ENCODE data around the gene MRPS22.
A peak's percentile ranks its signal among the peaks of the same experiment; 100 is the strongest.
"Not testable (repeated sequence)": the region's sequence is repeated elsewhere in the genome, so short reads cannot be mapped to it uniquely, and the experiment has no call there.

The MRPS22 gene

DNA sequence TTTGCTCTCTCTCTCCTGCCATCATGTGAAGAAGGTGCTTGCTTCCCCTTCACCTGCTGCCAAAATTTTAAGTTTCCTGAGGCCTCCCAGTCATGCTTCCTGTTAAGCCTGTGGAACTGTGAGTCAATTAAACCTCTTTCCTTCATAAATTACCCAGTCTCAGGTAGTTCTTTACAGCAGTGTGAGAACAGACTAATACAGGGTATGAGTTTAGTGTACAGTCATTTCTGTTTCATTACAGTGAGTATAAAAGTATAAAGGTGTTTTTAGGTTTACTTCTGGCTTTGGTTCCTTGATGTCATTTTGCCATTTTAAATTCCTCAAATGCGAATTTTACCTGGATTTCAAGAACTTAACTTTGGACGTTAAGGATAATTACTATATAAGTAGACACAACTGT is 38.5 kb downstream of the MRPS22 start:
- DNase-seq; H3K4me1 ChIP-seq (ENCODE audit: control insufficient read depth, insufficient read depth, low read length, poor library complexity, severe bottlenecking); H3K27ac ChIP-seq (ENCODE audit: insufficient read depth, low read length, poor library complexity, severe bottlenecking); H3K27me3 ChIP-seq (replicated peaks; ENCODE audit: control insufficient read depth, insufficient read depth, low read length, poor library complexity, severe bottlenecking); H3K9me3 ChIP-seq (ENCODE audit: control insufficient read depth, low read length); H3K4me3 ChIP-seq (ENCODE audit: insufficient read depth, low read depth, low read length, poor library complexity, severe bottlenecking): not testable (repeated sequence)
- peaks cover 33% of the 10 kb centered on the region for H3K36me3 ChIP-seq (ENCODE audit: control insufficient read depth, insufficient read depth, low read length)

DNA sequence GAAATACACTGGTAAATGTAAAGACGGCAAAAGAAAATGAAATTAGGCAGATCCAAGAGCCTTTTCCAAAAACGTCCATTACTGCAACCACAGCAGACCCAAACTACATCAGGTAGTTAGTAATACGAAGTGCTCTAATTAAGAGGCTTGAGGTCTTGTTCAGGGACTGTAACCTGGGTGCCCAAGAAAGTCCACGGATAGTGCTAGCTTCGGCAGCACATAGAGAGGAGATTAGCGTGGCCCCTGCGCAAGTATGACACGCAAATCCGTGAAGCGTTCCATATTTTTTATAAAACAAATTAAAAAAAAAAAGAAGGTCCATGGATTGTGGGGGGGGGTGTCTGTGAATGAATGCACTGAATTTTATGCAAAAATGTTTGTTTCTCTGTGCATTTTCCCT is 44.3 kb downstream of the MRPS22 start:
- Histone ChIP-seq H3K4me1 (ENCODE audit: control insufficient read depth, insufficient read depth, low read length, poor library complexity, severe bottlenecking) (peaks cover 15% of the 10 kb centered on the region), H3K36me3 (ENCODE audit: control insufficient read depth, insufficient read depth, low read length) (peaks cover 3% of the 10 kb centered on the region), H3K27me3 (replicated peaks; ENCODE audit: control insufficient read depth, insufficient read depth, low read length, poor library complexity, severe bottlenecking) (no peaks in the 10 kb centered on the region), H3K4me3 (ENCODE audit: insufficient read depth, low read depth, low read length, poor library complexity, severe bottlenecking) (no peak overlapping the region), H3K27ac (ENCODE audit: insufficient read depth, low read length, poor library complexity, severe bottlenecking) (no peak overlapping the region), H3K9me3 (ENCODE audit: control insufficient read depth, low read length) (no peaks in the 10 kb centered on the region)
- DNase-seq: no peak

DNA sequence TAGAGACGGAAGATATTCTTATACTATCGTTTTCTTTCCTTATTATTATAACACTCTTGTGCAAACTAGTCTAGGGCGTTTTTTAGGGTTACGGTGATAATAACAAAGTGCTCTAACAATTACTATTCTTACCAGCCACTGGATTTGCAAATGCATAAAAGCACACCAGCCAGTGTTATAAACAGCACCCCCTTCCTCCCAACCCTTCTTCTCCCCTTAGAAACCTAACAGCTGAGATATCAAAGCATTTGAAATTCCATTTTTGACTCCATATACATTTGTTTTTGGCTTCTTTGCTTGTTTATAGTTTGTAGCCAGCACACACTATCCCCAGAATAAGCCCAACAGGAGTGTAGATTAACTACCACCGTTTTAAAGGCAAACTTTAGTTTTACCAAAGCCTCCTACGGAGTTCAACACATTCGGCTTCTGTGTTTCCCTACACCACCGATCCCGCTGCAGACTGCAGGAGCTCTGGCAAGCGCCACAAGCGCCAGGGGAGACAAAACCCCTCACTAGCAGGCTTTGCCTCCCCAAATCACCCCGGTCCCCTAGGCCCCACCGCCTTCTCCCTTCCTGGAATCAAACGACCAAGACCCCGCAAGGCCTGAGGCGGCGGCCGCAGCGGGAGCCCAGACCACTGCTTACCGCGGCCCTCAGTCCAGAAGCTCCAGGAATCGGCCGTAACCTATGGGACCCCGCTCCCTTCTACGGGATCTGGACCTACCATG is 45.2 kb downstream of the MRPS22 start:
- H3K36me3 ChIP-seq (ENCODE audit: control insufficient read depth, insufficient read depth, low read length): peaks cover 3% of the 10 kb centered on the region
- no peaks in the 10 kb centered on the region for H3K9me3 ChIP-seq (ENCODE audit: control insufficient read depth, low read length)
- H3K27ac ChIP-seq (ENCODE audit: insufficient read depth, low read length, poor library complexity, severe bottlenecking): peak overlapping the region; percentile 85
- DNase-seq: peak in 1 of 3 donors; percentile 10
- peak overlapping the region; percentile 99 for H3K4me3 ChIP-seq (ENCODE audit: insufficient read depth, low read depth, low read length, poor library complexity, severe bottlenecking)
- H3K27me3 ChIP-seq (replicated peaks; ENCODE audit: control insufficient read depth, insufficient read depth, low read length, poor library complexity, severe bottlenecking): no peaks in the 10 kb centered on the region
- H3K4me1 ChIP-seq (ENCODE audit: control insufficient read depth, insufficient read depth, low read length, poor library complexity, severe bottlenecking): peaks cover 15% of the 10 kb centered on the region

DNA sequence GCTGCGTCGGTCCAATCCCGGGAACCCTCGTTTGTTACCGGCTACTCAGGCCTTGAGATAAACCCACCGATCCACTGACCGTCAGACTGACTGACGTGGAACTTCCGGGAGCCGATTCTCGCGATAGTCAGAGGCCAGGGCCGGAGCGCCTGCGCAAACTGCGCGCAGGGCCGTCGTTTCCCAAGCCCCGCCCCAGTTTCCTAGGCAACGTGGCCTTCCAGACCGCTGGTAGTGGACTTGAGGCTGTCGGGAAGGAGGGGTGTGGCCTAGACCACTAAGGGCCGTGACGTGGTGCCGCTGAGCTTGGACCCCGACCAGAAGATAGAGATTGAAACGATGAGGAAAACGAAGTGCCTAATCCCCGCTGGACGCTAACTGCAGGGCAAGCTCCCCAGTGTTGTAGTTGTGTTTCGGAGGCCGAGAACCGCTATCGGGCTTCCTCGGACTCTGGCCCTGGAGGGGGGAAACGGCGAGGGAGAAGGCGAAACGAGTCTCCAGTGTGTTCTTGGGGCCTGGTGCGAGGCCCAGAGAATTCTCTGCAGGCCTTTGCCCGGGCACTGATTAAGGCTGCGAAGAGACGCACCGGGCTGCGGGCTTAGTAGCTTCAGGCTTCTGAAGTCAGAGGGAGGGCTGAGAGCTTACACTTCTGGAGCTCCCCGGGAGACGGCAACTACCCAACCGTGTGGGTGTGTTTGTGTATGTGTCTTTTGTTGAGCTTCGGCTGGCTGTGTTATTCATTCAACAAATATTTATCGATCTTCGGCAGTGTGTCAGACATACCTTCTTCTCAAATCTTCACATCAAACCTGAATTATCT is 45.9 kb downstream of the MRPS22 start, which contains the start of gene COPB2:
TSS of gene COPB2 (minus strand) at position 96 of the 817 bp plus-strand sequence. CDS start 97 bp downstream, outside the sequence.
- Histone ChIP-seq H3K27me3 (replicated peaks; ENCODE audit: control insufficient read depth, insufficient read depth, low read length, poor library complexity, severe bottlenecking) (no peaks in the 10 kb centered on the region), H3K4me1 (ENCODE audit: control insufficient read depth, insufficient read depth, low read length, poor library complexity, severe bottlenecking) (peaks cover 15% of the 10 kb centered on the region), H3K4me3 (ENCODE audit: insufficient read depth, low read depth, low read length, poor library complexity, severe bottlenecking) (peak within 1 kb of the TSS; percentile 99), H3K27ac (ENCODE audit: insufficient read depth, low read length, poor library complexity, severe bottlenecking) (peak within 1 kb of the TSS; percentile 85), H3K36me3 (ENCODE audit: control insufficient read depth, insufficient read depth, low read length) (peaks cover 3% of the 10 kb centered on the region), H3K9me3 (ENCODE audit: control insufficient read depth, low read length) (no peaks in the 10 kb centered on the region)
- DNase-seq: peak; percentile 90 to 95 (median 93)

DNA sequence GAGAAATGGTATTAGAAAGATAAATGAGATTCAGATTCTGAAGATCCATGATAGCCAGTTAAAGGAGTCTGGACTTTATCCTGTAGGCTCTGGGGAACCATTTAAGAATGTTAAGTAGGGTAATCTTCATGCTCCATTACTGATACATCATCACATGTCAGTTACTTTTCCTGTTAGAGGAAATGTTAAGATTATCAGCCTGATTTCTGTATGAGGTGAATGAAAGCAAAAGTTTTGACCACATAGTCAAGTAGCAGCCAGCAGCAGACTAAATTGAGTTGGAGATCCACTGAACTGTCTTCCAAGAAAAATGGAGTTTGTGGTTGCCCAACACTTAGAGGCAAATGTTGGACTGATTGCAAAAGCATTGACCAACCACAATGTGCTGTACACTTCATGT is 50.3 kb downstream of the MRPS22 start:
- H3K4me1 ChIP-seq (ENCODE audit: control insufficient read depth, insufficient read depth, low read length, poor library complexity, severe bottlenecking): peaks cover 5% of the 10 kb centered on the region
- H3K36me3 ChIP-seq (ENCODE audit: control insufficient read depth, insufficient read depth, low read length): peaks cover 3% of the 10 kb centered on the region
- no peaks in the 10 kb centered on the region for H3K9me3 ChIP-seq (ENCODE audit: control insufficient read depth, low read length)
- no peaks in the 10 kb centered on the region for H3K27me3 ChIP-seq (replicated peaks; ENCODE audit: control insufficient read depth, insufficient read depth, low read length, poor library complexity, severe bottlenecking)
- DNase-seq: no peak
- H3K4me3 ChIP-seq (ENCODE audit: insufficient read depth, low read depth, low read length, poor library complexity, severe bottlenecking): no peak overlapping the region
- no peak overlapping the region for H3K27ac ChIP-seq (ENCODE audit: insufficient read depth, low read length, poor library complexity, severe bottlenecking)

DNA sequence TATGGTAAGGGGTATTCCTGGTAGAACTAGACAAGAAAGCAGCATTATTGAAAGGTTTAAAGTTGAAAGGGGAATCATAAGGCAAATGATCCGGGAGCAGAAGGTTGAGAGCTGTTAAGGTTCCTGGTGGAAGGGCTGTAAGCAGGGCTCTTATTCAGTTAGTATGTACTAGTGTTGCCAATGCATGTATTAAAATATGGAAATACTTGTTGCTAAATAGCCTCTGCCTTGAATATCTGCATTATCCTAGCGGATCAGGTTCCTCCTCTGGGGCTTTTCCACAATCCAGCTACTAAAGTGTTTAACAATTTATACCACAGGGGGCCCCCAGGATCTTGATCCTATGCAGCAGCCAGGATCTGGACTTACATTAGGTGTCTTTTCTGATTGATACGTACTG is 52.9 kb downstream of the MRPS22 start:
- H3K9me3 ChIP-seq (ENCODE audit: control insufficient read depth, low read length): no peaks in the 10 kb centered on the region
- no peaks in the 10 kb centered on the region for H3K36me3 ChIP-seq (ENCODE audit: control insufficient read depth, insufficient read depth, low read length)
- H3K4me3 ChIP-seq (ENCODE audit: insufficient read depth, low read depth, low read length, poor library complexity, severe bottlenecking): no peak overlapping the region
- H3K27me3 ChIP-seq (replicated peaks; ENCODE audit: control insufficient read depth, insufficient read depth, low read length, poor library complexity, severe bottlenecking): no peaks in the 10 kb centered on the region
- H3K4me1 ChIP-seq (ENCODE audit: control insufficient read depth, insufficient read depth, low read length, poor library complexity, severe bottlenecking): no peaks in the 10 kb centered on the region
- no peak overlapping the region for H3K27ac ChIP-seq (ENCODE audit: insufficient read depth, low read length, poor library complexity, severe bottlenecking)
- no peak for DNase-seq

DNA sequence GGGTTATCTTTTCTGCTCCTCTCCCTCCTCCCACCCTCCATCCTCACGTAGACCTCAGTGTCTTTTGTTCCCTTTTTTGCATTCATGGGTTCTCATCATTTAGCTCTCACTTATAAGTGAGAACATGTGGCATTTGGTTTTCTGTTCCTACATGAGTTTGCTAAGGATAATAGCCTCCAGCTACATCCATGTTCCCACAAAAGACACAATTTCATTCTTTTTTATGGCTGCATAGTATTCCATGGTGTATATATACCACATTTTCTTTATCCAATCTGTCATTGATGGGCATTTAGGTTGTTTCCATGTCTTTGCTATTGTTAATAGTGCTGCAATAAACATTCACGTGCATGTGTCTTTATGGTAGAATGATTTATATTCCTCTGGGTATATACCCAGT is 57.3 kb downstream of the MRPS22 start:
- H3K9me3 ChIP-seq (ENCODE audit: control insufficient read depth, low read length); H3K36me3 ChIP-seq (ENCODE audit: control insufficient read depth, insufficient read depth, low read length); H3K4me1 ChIP-seq (ENCODE audit: control insufficient read depth, insufficient read depth, low read length, poor library complexity, severe bottlenecking); H3K4me3 ChIP-seq (ENCODE audit: insufficient read depth, low read depth, low read length, poor library complexity, severe bottlenecking); H3K27me3 ChIP-seq (replicated peaks; ENCODE audit: control insufficient read depth, insufficient read depth, low read length, poor library complexity, severe bottlenecking); H3K27ac ChIP-seq (ENCODE audit: insufficient read depth, low read length, poor library complexity, severe bottlenecking); DNase-seq: not testable (repeated sequence)

All from effector memory CD4-positive, alpha-beta T cell (primary cell).